GM18867 (cell line): ENCODE results near the gene SUMF2.
"Not testable (repeated sequence)": the region's sequence is repeated elsewhere in the genome, so short reads cannot be mapped to it uniquely, and the experiment has no call there.

Experiments
- ATAC-seq: cut with Tn5 transposase; IDR thresholded peaks from one replicate; pipeline ENCODE4 v1.9.1; 2021; ENCODE audit warnings: mild to moderate bottlenecking, moderate library complexity; ENCODE audit not compliant: unreplicated experiment

The SUMF2 gene

GRCh38 chr7:56053993-56054392, 10.1 kb upstream of the SUMF2 start:
- ATAC-seq: no peak

- no peak for ATAC-seq
These were observed 1.7 kb upstream of the SUMF2 start for GRCh38 chr7:56062382-56062781.

GRCh38 chr7:56063500-56063881, 595 bp upstream of the SUMF2 start:
- no peak for ATAC-seq

- not testable (repeated sequence) for ATAC-seq
These were observed 2.3 kb downstream of the SUMF2 start for GRCh38 chr7:56066376-56066775.

GRCh38 chr7:56074371-56074791, 10.3 kb downstream of the SUMF2 start:
- ATAC-seq: peak; percentile 90

GRCh38 chr7:56077681-56078080, 13.6 kb downstream of the SUMF2 start:
- ATAC-seq: no peak

GRCh38 chr7:56078196-56078595, 14.1 kb downstream of the SUMF2 start:
- no peak for ATAC-seq

- no peak for ATAC-seq
These were observed 15.5 kb downstream of the SUMF2 start for GRCh38 chr7:56079450-56080185.

GRCh38 chr7:56080726-56081435, 16.8 kb downstream of the SUMF2 start:
- ATAC-seq: not testable (repeated sequence)

- ATAC-seq: no peak
These were observed 17.7 kb downstream of the SUMF2 start for GRCh38 chr7:56081626-56082340.

GRCh38 chr7:56083150-56083785, 19.2 kb downstream of the SUMF2 start:
- ATAC-seq: no peak

GRCh38 chr7:56086761-56087160, 22.7 kb downstream of the SUMF2 start:
- ATAC-seq: no peak

- no peak for ATAC-seq
These were observed 23.4 kb downstream of the SUMF2 start for GRCh38 chr7:56087445-56087844.

GRCh38 chr7:56091591-56091990, 27.5 kb downstream of the SUMF2 start:
- no peak for ATAC-seq

GRCh38 chr7:56092388-56092787, 28.3 kb downstream of the SUMF2 start:
- ATAC-seq: not testable (repeated sequence)

GRCh38 chr7:56092789-56093531, 28.9 kb downstream of the SUMF2 start, which contains the start of gene PHKG1:
Gene PHKG1, minus strand, starts transcription at chr7:56092952. Its CDS starts 4,011 bp downstream, at chr7:56088941.
- no peak for ATAC-seq

- no peak for ATAC-seq
These were observed 33.6 kb downstream of the SUMF2 start for GRCh38 chr7:56097700-56098099.

GRCh38 chr7:56098187-56099008, 34.3 kb downstream of the SUMF2 start:
- ATAC-seq: not testable (repeated sequence)

GRCh38 chr7:56099653-56100052, 35.6 kb downstream of the SUMF2 start:
- no peak for ATAC-seq

- not testable (repeated sequence) for ATAC-seq
These were observed 40.1 kb downstream of the SUMF2 start for GRCh38 chr7:56104138-56104537.
